Esophagus squamous epithelium (tissue), 5 donors: ENCODE measurements around the gene GPHN. TPM values are rescaled to one million over a fixed set of nuclear protein-coding genes. Genes with fewer than 3 reads are reported as not detected.

Experiments
- DNase-seq: peaks from one replicate; lab custom pipeline; 2025; lab: John Stamatoyannopoulos, UW
- H3K27ac ChIP-seq, 4 donors: fragments of 200-600 bp; sonication (generic); one replicate each; pipeline ENCODE4 v1.5.1; 2016 to 2019; ENCODE audit warnings: mild to moderate bottlenecking in 1 of 4
- H3K27me3 ChIP-seq, 4 donors: fragments of 200-600 bp; sonication (generic); 1 replicate in 3 of 4; 2 replicates in 1 of 4; pipeline versions ENCODE4 v1.5.1 to v1.6.0; 2017 to 2021; ENCODE audit warnings: antibody characterized with exemption in 1 of 4
- H3K36me3 ChIP-seq, 3 donors: fragments of 200-600 bp; sonication (generic); one replicate each; pipeline ENCODE4 v1.5.1; 2016 to 2019
- H3K4me1 ChIP-seq, 3 donors: fragments of 200-600 bp; sonication (generic); one replicate each; pipeline ENCODE4 v1.5.1; 2017 to 2019
- H3K4me3 ChIP-seq, 4 donors: fragments of 200-600 bp; sonication (generic); 1 replicate in 3 of 4; 2 replicates in 1 of 4; pipeline ENCODE4 v1.5.1; 2016 to 2019; ENCODE audit warnings: mild to moderate bottlenecking in 2 of 4, moderate library complexity in 1 of 4
- H3K9me3 ChIP-seq, 3 donors: fragments of 200-600 bp; sonication (generic); one replicate each; pipeline ENCODE4 v1.5.1; 2016 to 2019
- CTCF ChIP-seq, 6 experiments: fragments of 450-650 bp in 4 of 6; fragments of 200-600 bp in 2 of 6; sonication (generic) in 2 of 6; IDR thresholded peaks; one replicate each; pipeline ENCODE4 v1.5.1; 2016 to 2019; ENCODE audit warnings: antibody characterized with exemption in 6 of 6, mild to moderate bottlenecking in 4 of 6, moderate library complexity in 4 of 6
- POLR2A ChIP-seq, 4 donors: fragments of 450-650 bp; IDR thresholded peaks; one replicate each; pipeline ENCODE4 v1.6.1; 2017; ENCODE audit warnings: antibody characterized with exemption in 4 of 4, mild to moderate bottlenecking in 4 of 4, moderate library complexity in 3 of 4
- WGBS, 2 donors: methylation state at CpG; one replicate each; pipeline ENCODE4 v1.1.5; 2018; 5-methylcytosine and 5-hydroxymethylcytosine counted together
- intact Hi-C: fragments of 100-400 bp; cut with DNase I; formaldehyde crosslinking; loops from one replicate; pipeline ENCODE4 v1.15.0; 2022
- total RNA-seq, 4 donors: library from RNA; depleted of rRNA; stranded (reverse); fragments of >200 nt; gene quantifications; one replicate each; pipeline ENCODE4 v1.1.0, GENCODE V29; 2016
- donor health status: DM: yes; HTN: yes; CAD: no.

GPHN gene
- total RNA-seq, 4 donors from 2014 or later, result 8.3 to 28.4 (median 12.8) TPM

DNA sequence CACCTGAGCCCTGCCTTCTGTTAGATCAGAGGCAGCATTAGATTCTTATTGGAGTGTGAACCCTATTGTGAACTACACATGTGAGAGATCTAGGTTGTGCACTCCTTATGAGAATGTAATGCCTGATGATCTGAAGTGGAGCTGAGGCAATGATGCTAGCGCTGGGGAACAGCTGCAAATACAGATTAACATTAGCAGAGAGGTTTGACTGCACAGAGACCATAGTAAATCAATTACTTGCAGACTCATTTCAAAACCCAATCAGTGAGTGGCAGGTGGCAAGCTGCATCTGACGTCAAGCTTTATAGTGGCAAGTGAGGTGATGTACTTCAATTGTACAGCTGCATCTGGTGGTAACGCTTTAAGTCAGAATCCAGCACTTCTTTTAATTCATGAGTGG is 141.6 kb downstream of the GPHN start:
- H3K36me3 ChIP-seq, result no peaks in the 10 kb centered on the region
- intact Hi-C loops, result no loop called here
- DNase-seq, result no peak
- WGBS, 2 donors, result 81 to 88% methylated on average over 3 of the region's 3 CpGs
- H3K27ac ChIP-seq, result no peak overlapping the region
- H3K27me3 ChIP-seq, result no peaks in the 10 kb centered on the region
- no peaks in the 10 kb centered on the region for H3K9me3 ChIP-seq
- no peak overlapping the region for H3K4me3 ChIP-seq
- H3K4me1 ChIP-seq, result peaks cover 0 to 6% (median 0%) of the 10 kb centered on the region in 3 donors
- TF ChIP-seq POLR2A (IDR thresholded peaks at IDR 0.05), result no peak
- TF ChIP-seq CTCF (IDR thresholded peaks at IDR 0.05), result no peak

GRCh38 chr14:66650491-66650911 is 142.6 kb downstream of the GPHN start:
- peak overlapping the region in 1 of 4 donors; percentile 5 for H3K27ac ChIP-seq
- no peak overlapping the region for H3K4me3 ChIP-seq
- no peaks in the 10 kb centered on the region for H3K36me3 ChIP-seq
- WGBS, 2 donors, result 57 to 60% methylated on average over 3 of the region's 3 CpGs
- H3K27me3 ChIP-seq, result no peaks in the 10 kb centered on the region
- no peaks in the 10 kb centered on the region for H3K9me3 ChIP-seq
- peaks cover 0 to 6% (median 0%) of the 10 kb centered on the region in 3 donors for H3K4me1 ChIP-seq
- TF ChIP-seq POLR2A (IDR thresholded peaks at IDR 0.05) (no peak), CTCF (IDR thresholded peaks at IDR 0.05) (no peak)
- intact Hi-C loops, result no loop called here
- no peak for DNase-seq

DNA sequence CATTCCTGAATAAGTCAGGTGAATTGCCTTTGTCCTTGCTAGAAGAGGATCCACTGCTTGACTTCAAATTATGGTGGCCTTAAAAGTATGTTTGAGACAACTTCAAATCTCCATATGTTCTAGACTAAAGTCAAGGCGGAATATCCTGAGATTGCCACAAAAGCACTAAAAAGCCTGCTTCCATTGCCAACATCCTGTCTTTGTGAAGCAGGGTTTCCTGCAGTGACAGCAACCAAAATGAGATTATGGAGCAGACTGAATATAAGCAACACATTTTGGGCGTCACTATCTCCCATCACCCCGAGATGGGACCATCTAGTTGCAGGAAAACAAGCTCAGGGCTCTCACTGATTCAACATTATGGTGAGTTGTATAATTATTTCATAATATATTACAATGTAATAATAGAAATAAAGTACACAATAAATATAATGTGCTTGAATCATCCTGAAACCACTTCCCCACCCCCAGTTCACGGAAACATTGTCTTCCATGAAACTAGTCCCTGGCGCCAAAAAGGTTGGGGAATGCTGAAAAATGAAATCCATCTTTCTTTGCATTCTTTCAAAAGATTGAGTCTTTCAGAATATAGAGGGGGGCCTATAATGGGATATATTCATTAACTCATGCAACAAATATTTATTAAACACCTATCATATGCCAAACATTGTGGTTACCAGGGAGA is 143.7 kb downstream of the GPHN start:
- DNase-seq, result no peak
- Histone ChIP-seq H3K27ac (no peak overlapping the region), H3K36me3 (no peaks in the 10 kb centered on the region), H3K9me3 (peaks cover 0 to 4% (median 2%) of the 10 kb centered on the region in 3 donors), H3K27me3 (no peaks in the 10 kb centered on the region), H3K4me3 (no peak overlapping the region), H3K4me1 (peaks cover 0 to 6% (median 0%) of the 10 kb centered on the region in 3 donors)
- intact Hi-C loops, result no loop called here
- 78 to 79% methylated on average over 5 of the region's 5 CpGs for WGBS, 2 donors
- no peak for TF ChIP-seq POLR2A (IDR thresholded peaks at IDR 0.05)
- TF ChIP-seq CTCF (IDR thresholded peaks at IDR 0.05), result no peak

DNA sequence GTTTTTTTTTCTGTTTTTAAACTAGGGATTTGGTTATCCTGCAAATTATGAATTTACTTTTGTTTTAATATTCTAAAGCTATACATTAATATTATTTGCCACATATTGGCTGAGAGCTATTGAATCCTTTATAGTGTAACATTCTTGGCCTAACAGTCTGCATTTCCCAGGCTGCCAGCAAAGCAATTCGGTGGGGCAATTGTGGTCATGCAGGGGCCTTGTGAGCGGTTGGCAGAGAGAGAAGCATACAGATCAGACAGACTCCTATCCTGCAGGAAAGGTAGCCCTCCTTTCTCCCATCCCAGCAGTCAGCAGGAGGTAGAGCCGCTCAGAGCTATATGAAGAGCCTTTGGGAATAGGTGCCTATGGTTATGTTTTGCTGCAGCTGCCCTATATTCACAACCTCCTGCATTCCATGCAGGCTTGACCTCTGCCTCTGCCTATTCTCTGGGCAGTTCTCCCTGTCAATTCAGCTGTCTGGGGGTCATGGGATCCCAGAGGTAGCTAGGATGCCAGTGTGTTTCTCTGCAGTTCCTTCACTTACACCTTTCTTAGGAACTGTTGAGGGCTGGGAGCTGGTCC is 144.7 kb downstream of the GPHN start:
- TF ChIP-seq CTCF (IDR thresholded peaks at IDR 0.05) (no peak), POLR2A (IDR thresholded peaks at IDR 0.05) (no peak)
- 94 to 100% methylated on average over 1 to 3 of the region's 3 CpGs for WGBS, 2 donors
- Histone ChIP-seq H3K4me1 (peaks cover 0 to 6% (median 0%) of the 10 kb centered on the region in 3 donors), H3K9me3 (peaks cover 0 to 13% (median 12%) of the 10 kb centered on the region in 3 donors), H3K27ac (no peak overlapping the region), H3K27me3 (no peaks in the 10 kb centered on the region), H3K36me3 (no peaks in the 10 kb centered on the region), H3K4me3 (no peak overlapping the region)
- no peak for DNase-seq
- intact Hi-C loops, result no loop called here

DNA sequence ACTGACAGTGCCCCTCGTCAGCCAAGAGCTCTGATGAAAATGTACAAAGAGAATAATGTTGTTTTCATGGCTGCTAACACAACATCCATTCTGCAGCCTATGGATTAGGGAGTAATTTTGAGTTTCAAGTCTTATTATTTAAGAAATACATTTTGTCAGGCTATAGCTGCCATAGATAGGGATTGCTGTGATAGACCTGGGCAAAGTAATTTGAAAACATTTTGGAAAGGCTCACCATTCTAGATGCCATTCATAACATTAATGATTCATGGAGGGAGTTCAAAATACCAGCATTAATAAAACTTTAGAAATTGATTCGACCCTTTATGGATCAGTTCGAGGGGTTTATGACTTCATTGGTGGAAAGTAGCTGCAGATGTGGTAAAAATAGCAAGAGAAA is 149.8 kb downstream of the GPHN start:
- Histone ChIP-seq H3K27ac (no peak overlapping the region), H3K4me1 (no peaks in the 10 kb centered on the region), H3K4me3 (no peak overlapping the region), H3K9me3 (peaks cover 0 to 32% (median 20%) of the 10 kb centered on the region in 3 donors), H3K36me3 (no peaks in the 10 kb centered on the region), H3K27me3 (no peaks in the 10 kb centered on the region)
- intact Hi-C loops, result no loop called here
- WGBS, 2 donors, result 79 to 89% methylated on average over 3 of the region's 3 CpGs
- TF ChIP-seq POLR2A (IDR thresholded peaks at IDR 0.05) (no peak), CTCF (IDR thresholded peaks at IDR 0.05) (no peak)
- DNase-seq, result no peak
